WI38 (cell line): ENCODE measurements around the gene SORBS2.

Experiments used
- H3K4me3 ChIP-seq: 2 replicates; pipeline ENCODE4 v1.5.1; 2011; ENCODE audit warnings: low read depth, mild to moderate bottlenecking, control low read depth, low read length
- TF ChIP-seq, protein P1 (sequence below): IDR thresholded peaks from 2 replicates; pipeline ENCODE4 v1.5.1; 2012; ENCODE audit warnings: low read depth, mild to moderate bottlenecking, control low read depth, low read length

SORBS2 gene

GRCh38 chr4:185810746-185811508, 1.1 kb downstream of the SORBS2 start:
- TF ChIP-seq, protein P1, sequence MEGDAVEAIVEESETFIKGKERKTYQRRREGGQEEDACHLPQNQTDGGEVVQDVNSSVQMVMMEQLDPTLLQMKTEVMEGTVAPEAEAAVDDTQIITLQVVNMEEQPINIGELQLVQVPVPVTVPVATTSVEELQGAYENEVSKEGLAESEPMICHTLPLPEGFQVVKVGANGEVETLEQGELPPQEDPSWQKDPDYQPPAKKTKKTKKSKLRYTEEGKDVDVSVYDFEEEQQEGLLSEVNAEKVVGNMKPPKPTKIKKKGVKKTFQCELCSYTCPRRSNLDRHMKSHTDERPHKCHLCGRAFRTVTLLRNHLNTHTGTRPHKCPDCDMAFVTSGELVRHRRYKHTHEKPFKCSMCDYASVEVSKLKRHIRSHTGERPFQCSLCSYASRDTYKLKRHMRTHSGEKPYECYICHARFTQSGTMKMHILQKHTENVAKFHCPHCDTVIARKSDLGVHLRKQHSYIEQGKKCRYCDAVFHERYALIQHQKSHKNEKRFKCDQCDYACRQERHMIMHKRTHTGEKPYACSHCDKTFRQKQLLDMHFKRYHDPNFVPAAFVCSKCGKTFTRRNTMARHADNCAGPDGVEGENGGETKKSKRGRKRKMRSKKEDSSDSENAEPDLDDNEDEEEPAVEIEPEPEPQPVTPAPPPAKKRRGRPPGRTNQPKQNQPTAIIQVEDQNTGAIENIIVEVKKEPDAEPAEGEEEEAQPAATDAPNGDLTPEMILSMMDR = no peak
- no peak overlapping the region for H3K4me3 ChIP-seq

GRCh38 chr4:185809533-185810071, 2.4 kb downstream of the SORBS2 start:
- TF ChIP-seq, protein P1 = no peak
- no peak overlapping the region for H3K4me3 ChIP-seq

DNA sequence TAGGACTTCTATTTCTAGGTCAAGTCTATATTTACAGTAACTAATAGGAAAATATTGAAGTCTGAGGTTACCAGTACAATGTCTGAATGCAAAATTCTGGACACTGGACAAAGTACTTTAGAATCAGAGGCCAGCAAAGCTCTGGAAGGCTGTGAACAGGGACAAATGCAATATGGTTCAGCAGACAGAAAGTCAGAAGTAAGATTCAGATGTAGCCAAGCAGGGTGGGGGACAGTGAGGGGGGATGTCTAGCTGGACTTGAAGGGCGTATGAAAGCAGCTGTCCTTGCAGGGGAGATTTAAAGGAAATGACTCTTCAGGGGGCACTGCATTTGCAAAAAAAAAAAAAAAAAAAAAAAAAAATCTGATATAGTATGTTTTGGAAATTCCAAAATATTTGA, 2.9 kb downstream of the SORBS2 start:
- no peak overlapping the region for H3K4me3 ChIP-seq
- TF ChIP-seq, protein P1 = no peak

GRCh38 chr4:185805979-185806378, 6.0 kb downstream of the SORBS2 start:
- TF ChIP-seq, protein P1 = no peak
- no peak overlapping the region for H3K4me3 ChIP-seq

- TF ChIP-seq, protein P1 = no peak
- no peak overlapping the region for H3K4me3 ChIP-seq
Observed at GRCh38 chr4:185805262-185805802, 6.7 kb downstream of the SORBS2 start.

GRCh38 chr4:185803022-185803421, 9.0 kb downstream of the SORBS2 start:
- TF ChIP-seq, protein P1 = no peak

GRCh38 chr4:185801471-185801870, 10.5 kb downstream of the SORBS2 start:
- TF ChIP-seq, protein P1 = no peak
- H3K4me3 ChIP-seq = no peak overlapping the region

More at GRCh38 chr4:185803022-185803421, 9.0 kb downstream of the SORBS2 start:
- no peak overlapping the region for H3K4me3 ChIP-seq
